A673 (cell line): ENCODE data around the gene DIS3L2. TPM values are rescaled to one million over a fixed set of nuclear protein-coding genes. Genes with fewer than 3 reads are reported as not detected.

ENCODE experiments used
- BruUV-seq: library from RNA; stranded (reverse); fragments of 400-500 nt; replicated peaks from 2 replicates; lab custom pipeline; 2021; lab: Mats Ljungman, UMichigan
- CTCF ChIA-PET: fragments of 300-600 bp; sonication (Branson Sonifier 250); formaldehyde crosslinking; loops from one replicate; lab custom pipeline; 2022; ENCODE audit warnings: antibody characterized with exemption; lab: Charles Lee
- POLR2A ChIA-PET: fragments of 300-600 bp; sonication (Branson Sonifier 250); formaldehyde crosslinking; loops from one replicate; lab custom pipeline; 2022; ENCODE audit warnings: antibody characterized with exemption; ENCODE audit not compliant: low non-redundant PET; lab: Charles Lee
- DNase-seq: peaks from one replicate; pipeline ENCODE4 v3.0.0-alpha.2; 2015; ENCODE audit warnings: low spot score
- H3K27ac ChIP-seq: fragments of 200-600 bp; sonication (generic); 2 replicates; pipeline ENCODE4 v1.5.1; 2016; ENCODE audit warnings: mixed run types, low read depth, mild to moderate bottlenecking, mixed read lengths, antibody characterized with exemption, low read length; ENCODE audit not compliant: poor library complexity, severe bottlenecking
- H3K27me3 ChIP-seq: fragments of 200-600 bp; sonication (generic); replicated peaks from 2 replicates; pipeline ENCODE4 v1.6.1; 2017; ENCODE audit warnings: mixed run types, low read depth, mild to moderate bottlenecking, mixed read lengths, antibody characterized with exemption, low read length; ENCODE audit not compliant: insufficient read depth, poor library complexity
- H3K36me3 ChIP-seq: fragments of 200-600 bp; sonication (generic); 2 replicates; pipeline ENCODE4 v1.6.1; 2016; ENCODE audit warnings: mixed run types, mild to moderate bottlenecking, mixed read lengths, antibody characterized with exemption, low read length; ENCODE audit not compliant: insufficient read depth, poor library complexity, severe bottlenecking
- H3K4me1 ChIP-seq: fragments of 200-600 bp; sonication (generic); 2 replicates; pipeline ENCODE4 v1.6.1; 2017; ENCODE audit warnings: mixed run types, mild to moderate bottlenecking, mixed read lengths, antibody characterized with exemption, low read length; ENCODE audit not compliant: insufficient read depth, poor library complexity, severe bottlenecking
- H3K4me3 ChIP-seq: fragments of 200-600 bp; sonication (generic); 2 replicates; pipeline ENCODE4 v1.5.1; 2016; ENCODE audit warnings: low read depth, mixed run types, mild to moderate bottlenecking, mixed read lengths, low read length; ENCODE audit not compliant: poor library complexity, severe bottlenecking
- H3K9me3 ChIP-seq: fragments of 200-600 bp; sonication (generic); 2 replicates; pipeline ENCODE4 v1.6.1; 2016; ENCODE audit warnings: mixed run types, low read depth, mild to moderate bottlenecking, mixed read lengths, antibody characterized with exemption, low read length; ENCODE audit not compliant: poor library complexity, severe bottlenecking
- EZH2 ChIP-seq: fragments of 200-600 bp; sonication (generic); IDR thresholded peaks from 2 replicates; pipeline ENCODE4 v1.6.1; 2017; ENCODE audit warnings: borderline replicate concordance, low read depth, mild to moderate bottlenecking, mixed read lengths, antibody characterized with exemption, low read length; ENCODE audit not compliant: poor library complexity, severe bottlenecking
- intact Hi-C: fragments of 100-400 bp; cut with micrococcal nuclease; formaldehyde crosslinking; loops from one replicate; pipeline ENCODE4 v1.10.0; 2022; ENCODE audit not compliant: unreplicated experiment
- total RNA-seq: library from RNA; stranded (reverse); gene quantifications from 2 replicates; pipeline ENCODE4 v1.2.3, GENCODE V29; 2021
- TF ChIP-seq, protein P1 (sequence below): fragments of 300-800, 200-600 bp; sonication (generic); conservative IDR thresholded peaks from 2 replicates; pipeline ENCODE4 v1.5.1; 2017; ENCODE audit warnings: low read depth, mild to moderate bottlenecking, antibody characterized with exemption, low read length, moderate library complexity, mixed read lengths

Gene DIS3L2
- total RNA-seq, 1 experiment from 2014 or later = 38.7 TPM

GRCh38 chr2:232341739-232342126, 380.2 kb downstream of the DIS3L2 start:
- H3K27ac ChIP-seq = no peak overlapping the region
- H3K4me3 ChIP-seq = no peak overlapping the region
- BruUV-seq = no TSS peak
- no peaks in the 10 kb centered on the region for H3K4me1 ChIP-seq
- intact Hi-C loops = no loop called here
- no peaks in the 10 kb centered on the region for H3K27me3 ChIP-seq
- H3K9me3 ChIP-seq = no peaks in the 10 kb centered on the region
- TF ChIP-seq, protein P1, sequence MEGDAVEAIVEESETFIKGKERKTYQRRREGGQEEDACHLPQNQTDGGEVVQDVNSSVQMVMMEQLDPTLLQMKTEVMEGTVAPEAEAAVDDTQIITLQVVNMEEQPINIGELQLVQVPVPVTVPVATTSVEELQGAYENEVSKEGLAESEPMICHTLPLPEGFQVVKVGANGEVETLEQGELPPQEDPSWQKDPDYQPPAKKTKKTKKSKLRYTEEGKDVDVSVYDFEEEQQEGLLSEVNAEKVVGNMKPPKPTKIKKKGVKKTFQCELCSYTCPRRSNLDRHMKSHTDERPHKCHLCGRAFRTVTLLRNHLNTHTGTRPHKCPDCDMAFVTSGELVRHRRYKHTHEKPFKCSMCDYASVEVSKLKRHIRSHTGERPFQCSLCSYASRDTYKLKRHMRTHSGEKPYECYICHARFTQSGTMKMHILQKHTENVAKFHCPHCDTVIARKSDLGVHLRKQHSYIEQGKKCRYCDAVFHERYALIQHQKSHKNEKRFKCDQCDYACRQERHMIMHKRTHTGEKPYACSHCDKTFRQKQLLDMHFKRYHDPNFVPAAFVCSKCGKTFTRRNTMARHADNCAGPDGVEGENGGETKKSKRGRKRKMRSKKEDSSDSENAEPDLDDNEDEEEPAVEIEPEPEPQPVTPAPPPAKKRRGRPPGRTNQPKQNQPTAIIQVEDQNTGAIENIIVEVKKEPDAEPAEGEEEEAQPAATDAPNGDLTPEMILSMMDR = no peak
- TF ChIP-seq EZH2 = no peak
- ChIA-PET CTCF (no interaction called here), POLR2A (no interaction called here)
- H3K36me3 ChIP-seq = no peaks in the 10 kb centered on the region
- DNase-seq = no peak

DNA sequence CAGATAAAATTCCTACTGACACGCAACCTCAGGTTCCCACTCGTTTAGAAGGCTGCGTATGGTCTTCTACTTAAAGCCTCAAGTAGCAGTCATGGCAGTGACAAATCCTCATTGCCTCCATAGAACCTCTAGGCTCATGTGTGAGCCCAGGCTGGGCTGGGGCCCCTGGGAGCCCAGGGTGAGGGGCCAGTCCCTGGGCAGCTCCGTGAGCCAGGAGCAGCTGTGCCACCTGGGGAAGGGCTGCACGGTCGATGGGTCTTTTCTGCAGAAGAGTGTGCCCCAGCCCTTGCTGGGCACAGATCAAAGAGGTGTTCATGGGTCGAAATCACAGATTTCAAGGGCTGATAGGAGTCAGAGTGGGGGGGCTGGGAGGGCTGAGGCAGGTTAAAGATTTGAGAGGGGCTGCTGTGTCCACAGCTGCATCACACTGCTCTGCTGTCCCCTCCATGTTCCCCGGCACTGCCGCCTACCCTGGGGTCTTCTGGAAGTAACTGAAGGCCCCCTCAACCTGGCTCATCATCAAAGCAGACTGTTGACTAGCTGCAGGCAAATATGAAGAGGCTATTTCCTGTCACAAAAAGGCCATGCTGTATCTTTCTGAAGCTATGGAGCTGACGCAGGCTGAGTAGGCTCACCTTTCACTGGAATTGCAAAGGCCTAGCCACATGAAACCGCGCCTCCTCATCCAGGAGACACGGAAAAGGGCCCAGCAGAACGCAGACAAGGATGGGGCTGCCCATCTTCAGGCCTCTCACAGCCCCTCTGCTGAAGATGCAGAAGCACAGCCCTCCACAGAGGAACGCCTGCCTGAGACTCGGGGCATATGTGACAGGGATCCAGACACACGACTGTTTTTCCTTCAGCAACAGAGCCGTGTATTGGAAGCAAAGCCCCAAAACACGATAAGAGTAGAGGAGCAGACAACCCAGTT, 381.4 kb downstream of the DIS3L2 start:
- no TSS peak for BruUV-seq
- DNase-seq = no peak
- CTCF ChIA-PET = interaction anchor here (1.0 kb wide), 1 partner anchor 8 kb away, joined by 3 read pairs; no protein-coding TSS in a partner anchor
- intact Hi-C loops = no loop called here
- TF ChIP-seq, protein P1 = no peak
- no peak for TF ChIP-seq EZH2
- Histone ChIP-seq H3K36me3 (no peaks in the 10 kb centered on the region), H3K27ac (no peak overlapping the region), H3K9me3 (no peaks in the 10 kb centered on the region), H3K4me3 (no peak overlapping the region), H3K4me1 (no peaks in the 10 kb centered on the region), H3K27me3 (no peaks in the 10 kb centered on the region)
- POLR2A ChIA-PET = no interaction called here

DNA sequence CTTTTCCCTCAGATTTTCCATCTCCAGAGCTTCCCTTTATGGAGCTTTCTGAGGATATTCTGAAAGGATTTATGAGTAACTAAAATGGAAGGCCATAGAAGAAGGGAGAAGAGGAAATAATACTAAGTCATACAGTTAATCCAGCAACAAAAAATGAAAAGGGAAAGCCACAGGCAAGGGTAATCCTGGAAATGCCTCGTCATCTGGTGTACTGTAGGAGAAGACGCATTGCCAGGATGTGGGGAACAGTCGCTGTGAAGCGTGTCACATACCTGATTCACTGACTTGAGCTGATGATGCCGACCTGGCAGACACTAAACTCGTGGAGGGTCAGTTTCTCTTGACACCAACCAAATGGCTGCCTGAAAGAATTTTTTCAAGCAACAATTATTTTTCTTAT, 382.3 kb downstream of the DIS3L2 start:
- H3K27ac ChIP-seq = no peak overlapping the region
- H3K4me1 ChIP-seq = no peaks in the 10 kb centered on the region
- DNase-seq = no peak
- intact Hi-C loops = no loop called here
- CTCF ChIA-PET = interaction anchor here (1.0 kb wide), 1 partner anchor 8 kb away, joined by 3 read pairs; no protein-coding TSS in a partner anchor
- no peaks in the 10 kb centered on the region for H3K27me3 ChIP-seq
- no peak overlapping the region for H3K4me3 ChIP-seq
- no peaks in the 10 kb centered on the region for H3K9me3 ChIP-seq
- TF ChIP-seq EZH2 = no peak
- TF ChIP-seq, protein P1 = no peak
- H3K36me3 ChIP-seq = no peaks in the 10 kb centered on the region
- no TSS peak for BruUV-seq
- POLR2A ChIA-PET = no interaction called here
